GM12875 (cell line): ENCODE measurements around the gene MYH14.

Source experiments
- H3K4me3 ChIP-seq: one replicate; pipeline ENCODE4 v1.5.1; 2011; ENCODE audit warnings: low read depth, low read length, control low read depth
- TF ChIP-seq, protein P1 (sequence below): IDR thresholded peaks from 2 replicates; pipeline ENCODE4 v1.5.1; 2011; ENCODE audit warnings: low read depth, mild to moderate bottlenecking, control low read depth, inconsistent platforms, low read length, moderate library complexity, borderline replicate concordance; ENCODE audit not compliant: insufficient read depth

Gene MYH14

DNA sequence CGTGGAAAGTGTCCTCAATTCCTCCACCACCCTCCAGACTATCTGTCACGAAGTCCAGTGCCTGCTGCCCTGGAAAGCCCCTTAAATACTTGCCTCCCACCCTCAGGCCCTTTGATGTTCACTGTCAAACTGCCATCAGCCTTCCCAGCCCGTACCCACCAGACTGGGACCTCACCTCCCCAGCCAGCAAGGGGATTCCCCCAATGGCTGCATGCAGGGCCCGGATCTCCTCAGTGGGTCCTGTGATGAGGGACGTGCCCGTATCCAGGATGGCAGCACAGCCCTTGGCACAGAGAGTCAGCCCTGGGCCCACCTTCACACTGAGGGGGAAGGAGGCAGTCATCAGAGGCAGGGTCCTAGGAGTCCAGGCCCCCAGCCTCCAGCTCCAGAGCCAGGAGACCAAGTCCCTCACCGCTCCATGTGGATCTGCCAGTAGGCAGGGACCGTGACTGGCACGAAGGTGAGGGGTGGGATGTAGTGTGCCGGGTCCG, 156.0 kb downstream of the MYH14 start:
- no peak overlapping the region for H3K4me3 ChIP-seq
- TF ChIP-seq, protein P1, sequence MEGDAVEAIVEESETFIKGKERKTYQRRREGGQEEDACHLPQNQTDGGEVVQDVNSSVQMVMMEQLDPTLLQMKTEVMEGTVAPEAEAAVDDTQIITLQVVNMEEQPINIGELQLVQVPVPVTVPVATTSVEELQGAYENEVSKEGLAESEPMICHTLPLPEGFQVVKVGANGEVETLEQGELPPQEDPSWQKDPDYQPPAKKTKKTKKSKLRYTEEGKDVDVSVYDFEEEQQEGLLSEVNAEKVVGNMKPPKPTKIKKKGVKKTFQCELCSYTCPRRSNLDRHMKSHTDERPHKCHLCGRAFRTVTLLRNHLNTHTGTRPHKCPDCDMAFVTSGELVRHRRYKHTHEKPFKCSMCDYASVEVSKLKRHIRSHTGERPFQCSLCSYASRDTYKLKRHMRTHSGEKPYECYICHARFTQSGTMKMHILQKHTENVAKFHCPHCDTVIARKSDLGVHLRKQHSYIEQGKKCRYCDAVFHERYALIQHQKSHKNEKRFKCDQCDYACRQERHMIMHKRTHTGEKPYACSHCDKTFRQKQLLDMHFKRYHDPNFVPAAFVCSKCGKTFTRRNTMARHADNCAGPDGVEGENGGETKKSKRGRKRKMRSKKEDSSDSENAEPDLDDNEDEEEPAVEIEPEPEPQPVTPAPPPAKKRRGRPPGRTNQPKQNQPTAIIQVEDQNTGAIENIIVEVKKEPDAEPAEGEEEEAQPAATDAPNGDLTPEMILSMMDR: no peak
